Measurements from ENCODE around the gene TRIM24. TPM values are rescaled to one million over a fixed set of nuclear protein-coding genes. Genes with fewer than 3 reads are reported as not detected.
"Not testable (repeated sequence)": the region's sequence is repeated elsewhere in the genome, so short reads cannot be mapped to it uniquely, and the experiment has no call there.

TRIM24 gene
- total RNA-seq, 2 donors from 2014 or later = 14.2 to 16.4 TPM

DNA sequence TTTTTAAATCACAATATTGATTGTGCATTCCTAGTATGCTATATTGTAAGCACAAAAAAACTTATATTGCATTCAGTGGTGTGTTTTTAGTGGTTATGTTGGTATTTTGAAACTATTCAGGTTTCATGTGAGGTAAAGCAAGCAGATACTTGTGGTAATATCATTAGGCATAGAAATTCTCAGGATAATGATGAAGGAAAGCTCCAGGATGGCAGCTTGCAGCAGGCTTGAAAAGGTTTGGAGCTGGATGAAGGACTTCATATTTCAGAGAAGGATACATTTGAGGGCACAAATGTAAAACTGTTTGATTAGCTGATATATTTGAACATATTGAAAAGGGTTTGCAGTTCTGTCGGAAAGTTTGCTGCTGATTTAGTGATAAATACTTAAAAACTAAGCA is 17.5 kb downstream of the TRIM24 start:
- Histone ChIP-seq H3K4me1 (peaks cover 0 to 40% of the 10 kb centered on the region in 2 donors), H3K9me3 (no peaks in the 10 kb centered on the region), H3K36me3 (no peaks in the 10 kb centered on the region), H3K27ac (no peak overlapping the region), H3K4me3 (no peak overlapping the region), H3K27me3 (no peaks in the 10 kb centered on the region)
- no peak for DNase-seq (ENCODE audit: low spot score)
- TF ChIP-seq, protein P1, sequence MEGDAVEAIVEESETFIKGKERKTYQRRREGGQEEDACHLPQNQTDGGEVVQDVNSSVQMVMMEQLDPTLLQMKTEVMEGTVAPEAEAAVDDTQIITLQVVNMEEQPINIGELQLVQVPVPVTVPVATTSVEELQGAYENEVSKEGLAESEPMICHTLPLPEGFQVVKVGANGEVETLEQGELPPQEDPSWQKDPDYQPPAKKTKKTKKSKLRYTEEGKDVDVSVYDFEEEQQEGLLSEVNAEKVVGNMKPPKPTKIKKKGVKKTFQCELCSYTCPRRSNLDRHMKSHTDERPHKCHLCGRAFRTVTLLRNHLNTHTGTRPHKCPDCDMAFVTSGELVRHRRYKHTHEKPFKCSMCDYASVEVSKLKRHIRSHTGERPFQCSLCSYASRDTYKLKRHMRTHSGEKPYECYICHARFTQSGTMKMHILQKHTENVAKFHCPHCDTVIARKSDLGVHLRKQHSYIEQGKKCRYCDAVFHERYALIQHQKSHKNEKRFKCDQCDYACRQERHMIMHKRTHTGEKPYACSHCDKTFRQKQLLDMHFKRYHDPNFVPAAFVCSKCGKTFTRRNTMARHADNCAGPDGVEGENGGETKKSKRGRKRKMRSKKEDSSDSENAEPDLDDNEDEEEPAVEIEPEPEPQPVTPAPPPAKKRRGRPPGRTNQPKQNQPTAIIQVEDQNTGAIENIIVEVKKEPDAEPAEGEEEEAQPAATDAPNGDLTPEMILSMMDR (IDR thresholded peaks at IDR 0.05) = no peak

DNA sequence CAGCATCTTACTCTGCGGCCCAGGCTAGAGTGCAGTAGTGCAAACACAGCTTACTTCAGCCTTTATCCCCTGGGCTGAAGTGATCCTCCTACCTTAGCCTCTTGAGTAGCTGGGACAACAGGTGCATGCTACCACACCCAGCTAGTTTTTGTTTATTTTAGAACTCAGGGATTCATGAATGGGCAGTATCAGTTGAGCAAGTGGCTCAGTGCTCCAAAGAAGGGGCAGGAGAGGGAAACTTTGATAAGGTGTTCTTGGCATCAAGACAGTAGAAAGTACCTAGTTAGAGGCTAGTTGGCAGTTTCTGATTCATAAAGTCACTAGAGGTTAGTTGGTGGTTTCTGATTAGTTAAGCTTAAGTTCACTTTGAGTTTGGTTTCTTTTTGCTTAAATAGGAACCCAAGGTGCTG is 18.4 kb downstream of the TRIM24 start:
- Histone ChIP-seq H3K27me3 (no peaks in the 10 kb centered on the region), H3K4me1 (peaks cover 0 to 33% of the 10 kb centered on the region in 2 donors), H3K9me3 (no peaks in the 10 kb centered on the region), H3K4me3 (no peak overlapping the region), H3K27ac (no peak overlapping the region), H3K36me3 (no peaks in the 10 kb centered on the region)
- TF ChIP-seq, protein P1 (IDR thresholded peaks at IDR 0.05) = no peak
- DNase-seq (ENCODE audit: low spot score) = no peak

DNA sequence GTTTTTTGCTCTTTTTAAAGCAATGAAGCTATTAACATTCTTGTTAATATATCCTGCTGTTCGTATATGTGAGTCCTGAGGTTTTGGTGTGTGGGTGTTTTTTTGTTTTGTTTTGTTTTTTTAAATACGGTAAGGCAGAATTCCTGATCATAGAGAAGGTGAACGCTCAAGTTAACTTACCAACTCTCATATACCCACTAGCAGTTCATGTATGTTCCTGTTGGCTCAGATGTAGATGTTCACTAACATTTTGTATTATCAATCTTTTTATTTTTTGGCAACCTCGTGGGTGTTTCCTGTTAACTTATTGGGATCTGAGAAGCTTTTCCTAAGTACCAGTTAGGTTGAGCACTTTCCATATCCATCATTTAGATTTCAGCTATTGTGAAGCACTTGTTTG is 20.5 kb downstream of the TRIM24 start:
- Histone ChIP-seq H3K4me3 (no peak overlapping the region), H3K4me1 (peaks cover 0 to 17% of the 10 kb centered on the region in 2 donors), H3K27me3 (no peaks in the 10 kb centered on the region), H3K9me3 (no peaks in the 10 kb centered on the region), H3K36me3 (no peaks in the 10 kb centered on the region), H3K27ac (no peak overlapping the region)
- TF ChIP-seq, protein P1 (IDR thresholded peaks at IDR 0.05) = no peak
- DNase-seq (ENCODE audit: low spot score) = no peak

DNA sequence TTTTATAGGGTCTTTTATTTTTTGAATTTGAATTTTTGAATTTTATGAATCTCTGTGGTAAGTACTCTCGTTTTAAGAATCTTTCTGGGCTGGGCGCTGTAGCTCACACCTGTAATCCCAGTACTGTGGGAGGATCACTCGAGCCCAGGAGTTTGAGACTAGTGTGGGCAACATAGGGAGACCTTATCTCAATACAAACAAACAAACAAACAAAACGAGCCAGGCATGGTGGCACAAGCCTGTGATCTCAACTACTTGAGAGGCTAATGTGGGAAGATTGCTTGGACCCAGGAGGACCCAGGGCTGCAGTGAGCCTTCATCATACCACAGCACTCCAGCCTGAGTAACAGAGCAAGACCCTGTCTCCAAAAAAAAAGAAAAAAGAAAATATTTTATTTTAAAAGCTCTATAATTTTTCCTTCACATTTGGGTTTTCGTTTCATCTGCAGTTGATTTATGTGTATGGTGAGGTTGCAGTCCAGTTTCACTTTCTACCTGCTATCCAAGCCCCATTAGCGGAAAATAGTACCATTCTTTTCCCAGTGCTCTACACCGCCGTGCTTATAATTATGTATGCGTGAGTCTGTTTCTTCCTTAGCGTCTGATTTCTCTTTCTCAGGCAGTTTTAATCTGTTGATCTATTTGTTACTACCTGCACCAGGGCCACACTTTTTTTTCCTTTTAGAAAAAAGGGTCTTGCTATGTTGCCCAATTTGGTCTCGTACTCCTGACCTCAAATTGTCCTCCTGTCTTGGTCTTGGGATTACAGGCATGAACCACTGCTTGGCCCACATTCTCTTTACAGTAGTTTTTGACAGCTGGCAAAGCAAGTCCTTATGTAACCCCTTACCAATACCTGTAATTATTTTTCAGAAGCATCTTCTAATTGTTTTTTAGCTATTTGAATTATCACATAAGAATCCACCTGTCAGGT is 21.7 kb downstream of the TRIM24 start:
- Histone ChIP-seq H3K36me3 (no peaks in the 10 kb centered on the region), H3K4me1 (peaks cover 0 to 17% of the 10 kb centered on the region in 2 donors), H3K4me3 (no peak overlapping the region), H3K27ac (no peak overlapping the region), H3K27me3 (no peaks in the 10 kb centered on the region), H3K9me3 (no peaks in the 10 kb centered on the region)
- no peak for DNase-seq (ENCODE audit: low spot score)
- TF ChIP-seq, protein P1 (IDR thresholded peaks at IDR 0.05) = no peak

DNA sequence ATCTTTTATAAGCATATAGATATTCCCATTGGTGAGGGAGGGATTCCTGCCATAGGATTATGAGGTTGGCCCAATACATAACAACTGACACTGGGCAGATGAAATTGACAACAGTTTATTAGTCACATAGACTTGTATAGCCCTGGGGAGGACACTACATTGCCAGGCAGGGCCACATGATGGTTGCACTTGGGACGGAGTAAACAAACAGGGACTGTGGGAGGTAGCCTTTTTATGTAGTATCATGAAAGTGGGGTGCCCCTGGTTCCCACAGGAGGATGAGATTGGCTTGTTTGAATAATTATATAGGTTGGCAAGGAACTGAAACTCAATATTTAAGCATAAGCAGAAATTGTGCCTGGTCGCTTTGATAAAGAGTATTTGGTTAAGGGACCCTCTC is 23.5 kb downstream of the TRIM24 start:
- TF ChIP-seq, protein P1 (IDR thresholded peaks at IDR 0.05) = no peak
- DNase-seq (ENCODE audit: low spot score) = no peak
- Histone ChIP-seq H3K9me3 (no peaks in the 10 kb centered on the region), H3K27me3 (no peaks in the 10 kb centered on the region), H3K36me3 (no peaks in the 10 kb centered on the region), H3K4me3 (no peak overlapping the region), H3K4me1 (peaks cover 0 to 4% of the 10 kb centered on the region in 2 donors), H3K27ac (no peak overlapping the region)

DNA sequence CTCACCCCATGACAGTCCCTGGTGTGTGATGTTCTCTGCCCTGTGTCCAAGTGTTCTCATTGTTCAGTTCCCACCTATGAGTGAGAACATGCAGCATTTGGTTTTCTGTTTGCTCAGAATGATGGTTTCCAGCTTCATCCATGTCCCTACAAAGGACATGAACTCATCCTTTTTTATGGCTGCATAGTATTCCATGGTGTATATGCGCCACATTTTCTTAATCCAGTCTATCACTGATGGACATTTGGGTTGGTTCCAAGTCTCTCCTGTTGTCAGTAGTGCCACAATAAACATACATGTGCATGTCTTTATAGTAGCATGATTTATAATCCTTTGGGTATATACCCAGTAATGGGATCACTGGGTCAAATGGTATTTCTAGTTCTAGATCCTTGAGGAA is 25.4 kb downstream of the TRIM24 start:
- not testable (repeated sequence) for H3K36me3 ChIP-seq; H3K27ac ChIP-seq; H3K4me3 ChIP-seq; DNase-seq (ENCODE audit: low spot score); H3K27me3 ChIP-seq; H3K9me3 ChIP-seq; H3K4me1 ChIP-seq

DNA sequence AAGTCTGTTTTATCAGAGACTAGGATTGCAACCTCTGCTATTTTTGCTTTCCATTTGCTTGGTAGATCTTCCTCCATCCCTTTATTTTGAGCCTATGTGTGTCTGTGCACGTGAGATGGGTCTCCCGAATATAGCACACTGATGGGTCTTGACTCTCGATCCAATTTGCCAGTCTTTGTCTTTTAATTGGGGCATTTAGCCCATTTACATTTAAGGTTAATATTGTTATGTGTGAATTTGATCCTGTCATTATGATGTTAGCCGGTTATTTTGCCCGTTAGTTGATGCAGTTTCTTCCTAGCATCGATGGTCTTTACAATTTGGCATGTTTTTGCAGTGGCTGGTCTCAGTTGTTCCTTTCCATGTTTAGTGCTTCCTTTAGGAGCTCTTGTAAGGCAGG is 29.1 kb downstream of the TRIM24 start:
- H3K36me3 ChIP-seq; H3K4me3 ChIP-seq; H3K4me1 ChIP-seq; H3K9me3 ChIP-seq; H3K27ac ChIP-seq; H3K27me3 ChIP-seq; DNase-seq (ENCODE audit: low spot score): not testable (repeated sequence)
